Left ventricle myocardium inferior (tissue), 1 donor: ENCODE results near the gene SCAI. TPM values are rescaled to one million over a fixed set of nuclear protein-coding genes. Genes with fewer than 3 reads are reported as not detected.

Experiments used
- DNase-seq: peaks from one replicate; pipeline ENCODE4 v3.0.0-alpha.2; 2020
- H3K27ac ChIP-seq: fragments of 200-600 bp; replicated peaks from 2 replicates; pipeline ENCODE4 v1.8.0; 2021
- H3K27me3 ChIP-seq: fragments of 200-600 bp; 2 replicates; pipeline ENCODE4 v1.8.0; 2021; ENCODE audit warnings: low read depth
- H3K36me3 ChIP-seq: fragments of 200-600 bp; 2 replicates; pipeline ENCODE4 v1.8.0; 2021
- H3K4me1 ChIP-seq: fragments of 200-600 bp; 2 replicates; pipeline ENCODE4 v1.8.0; 2021
- H3K4me3 ChIP-seq: fragments of 200-600 bp; 2 replicates; pipeline ENCODE4 v1.8.0; 2021; ENCODE audit warnings: mild to moderate bottlenecking, moderate library complexity
- H3K9me3 ChIP-seq: fragments of 200-600 bp; replicated peaks from 2 replicates; pipeline ENCODE4 v1.8.0; 2021
- intact Hi-C: fragments of 100-400 bp; cut with micrococcal nuclease; formaldehyde crosslinking; loops from one replicate; pipeline ENCODE4 v1.11.0; 2022
- total RNA-seq: library from RNA; stranded (reverse); fragmentation: NEBNext Ultra II Directional; extraction: Animal tissue kit (Norgen Biotek cat#: 25700); gene quantifications from one replicate; pipeline ENCODE4 v1.2.1, GENCODE V29; 2021
- TF ChIP-seq, protein P1 (sequence below): fragments of 200-600 bp; IDR thresholded peaks from 2 replicates; pipeline ENCODE4 v1.8.0; 2021; ENCODE audit warnings: antibody characterized with exemption, mild to moderate bottlenecking, borderline replicate concordance
- donor health status: DM: no; HTN: yes; CAD: no; lungs with severe emphysema.

SCAI gene
- total RNA-seq, 1 donor from 2014 or later: 2.7 TPM

DNA sequence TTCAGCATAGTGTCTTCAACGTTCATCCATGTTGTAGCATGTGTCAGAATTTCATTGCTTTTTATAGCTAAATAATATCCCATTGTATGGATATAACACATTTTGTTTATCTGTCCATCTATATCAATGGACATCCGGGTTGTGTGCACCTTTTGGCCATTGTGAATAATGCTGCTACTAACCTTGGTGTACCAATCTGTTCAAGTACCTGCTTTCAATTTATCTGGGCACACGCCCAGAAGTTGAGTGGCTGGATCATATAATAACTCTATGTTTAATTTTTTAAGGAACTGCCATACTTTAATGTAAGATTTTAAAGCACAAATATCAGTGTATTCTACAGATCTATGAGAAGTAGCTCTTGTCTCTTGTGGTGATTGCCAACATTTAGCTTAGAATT, 43.5 kb downstream of the SCAI start:
- TF ChIP-seq, protein P1, sequence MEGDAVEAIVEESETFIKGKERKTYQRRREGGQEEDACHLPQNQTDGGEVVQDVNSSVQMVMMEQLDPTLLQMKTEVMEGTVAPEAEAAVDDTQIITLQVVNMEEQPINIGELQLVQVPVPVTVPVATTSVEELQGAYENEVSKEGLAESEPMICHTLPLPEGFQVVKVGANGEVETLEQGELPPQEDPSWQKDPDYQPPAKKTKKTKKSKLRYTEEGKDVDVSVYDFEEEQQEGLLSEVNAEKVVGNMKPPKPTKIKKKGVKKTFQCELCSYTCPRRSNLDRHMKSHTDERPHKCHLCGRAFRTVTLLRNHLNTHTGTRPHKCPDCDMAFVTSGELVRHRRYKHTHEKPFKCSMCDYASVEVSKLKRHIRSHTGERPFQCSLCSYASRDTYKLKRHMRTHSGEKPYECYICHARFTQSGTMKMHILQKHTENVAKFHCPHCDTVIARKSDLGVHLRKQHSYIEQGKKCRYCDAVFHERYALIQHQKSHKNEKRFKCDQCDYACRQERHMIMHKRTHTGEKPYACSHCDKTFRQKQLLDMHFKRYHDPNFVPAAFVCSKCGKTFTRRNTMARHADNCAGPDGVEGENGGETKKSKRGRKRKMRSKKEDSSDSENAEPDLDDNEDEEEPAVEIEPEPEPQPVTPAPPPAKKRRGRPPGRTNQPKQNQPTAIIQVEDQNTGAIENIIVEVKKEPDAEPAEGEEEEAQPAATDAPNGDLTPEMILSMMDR: no peak
- Histone ChIP-seq H3K4me3 (no peak overlapping the region), H3K4me1 (peaks cover 15% of the 10 kb centered on the region), H3K27me3 (no peaks in the 10 kb centered on the region), H3K9me3 (no peaks in the 10 kb centered on the region), H3K36me3 (no peaks in the 10 kb centered on the region), H3K27ac (no peak overlapping the region)
- intact Hi-C loops: no loop called here
- DNase-seq: no peak

DNA sequence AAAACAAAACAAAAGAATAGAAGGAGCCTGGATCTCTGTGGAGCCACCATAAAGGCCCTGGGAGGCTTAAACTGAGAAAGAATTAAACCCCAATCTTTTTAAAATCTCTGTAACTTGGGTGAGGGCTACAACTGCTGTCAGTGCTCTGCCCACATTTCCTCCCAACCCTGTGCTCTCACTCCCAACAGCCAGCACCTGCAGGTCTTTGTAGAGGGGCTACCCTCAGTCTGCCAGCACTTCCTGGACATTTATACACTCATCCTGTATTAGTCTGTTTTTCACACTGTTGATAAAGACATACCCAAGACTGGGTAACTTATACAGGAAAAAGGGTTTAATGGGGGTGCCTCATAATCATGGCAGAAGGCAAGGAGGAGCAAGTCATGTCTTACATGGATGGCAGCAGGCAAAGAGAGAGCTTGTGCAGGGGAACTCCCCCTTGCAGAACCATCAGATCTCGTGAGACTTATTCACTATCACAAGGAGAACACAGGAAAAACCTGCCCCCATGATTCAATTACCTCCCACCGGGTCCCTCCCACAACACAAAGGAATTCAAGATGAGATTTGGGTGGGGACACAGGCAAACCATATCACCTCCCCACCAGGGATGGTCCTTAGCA, 47.4 kb downstream of the SCAI start:
- H3K4me1 ChIP-seq: peaks cover 7% of the 10 kb centered on the region

DNA sequence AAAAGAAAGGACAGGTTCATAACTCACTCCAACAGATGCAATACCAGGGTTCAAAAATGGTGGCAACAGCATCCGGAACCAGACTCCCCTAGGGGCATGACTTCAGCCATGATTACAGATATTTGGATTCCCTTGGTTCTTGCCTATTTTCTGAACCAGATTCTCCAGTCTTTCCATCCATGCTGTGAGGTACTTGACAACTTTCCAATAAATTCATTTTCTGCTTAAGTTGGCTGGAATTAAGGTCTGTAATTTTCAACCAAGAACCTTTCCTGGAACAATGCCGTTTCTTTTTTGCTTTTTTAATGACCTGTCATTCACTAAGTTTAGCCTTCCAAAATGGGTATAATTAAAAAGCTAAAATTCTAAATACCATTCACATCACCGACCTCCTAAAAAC, 52.2 kb downstream of the SCAI start:
- H3K4me3 ChIP-seq: no peak overlapping the region
- H3K36me3 ChIP-seq: no peaks in the 10 kb centered on the region
- no peak for DNase-seq
- peaks cover 18% of the 10 kb centered on the region for H3K4me1 ChIP-seq
- intact Hi-C loops: no loop called here
- TF ChIP-seq, protein P1: no peak
- no peaks in the 10 kb centered on the region for H3K9me3 ChIP-seq
- no peaks in the 10 kb centered on the region for H3K27me3 ChIP-seq
- H3K27ac ChIP-seq: no peak overlapping the region

More for the DNA sequence above, 47.4 kb downstream of the SCAI start:
- no peak overlapping the region for H3K27ac ChIP-seq
- TF ChIP-seq, protein P1: no peak
- no peak for DNase-seq
- H3K27me3 ChIP-seq: no peaks in the 10 kb centered on the region
- H3K4me3 ChIP-seq: no peak overlapping the region
- intact Hi-C loops: no loop called here
- H3K9me3 ChIP-seq: no peaks in the 10 kb centered on the region
- H3K36me3 ChIP-seq: no peaks in the 10 kb centered on the region

DNA sequence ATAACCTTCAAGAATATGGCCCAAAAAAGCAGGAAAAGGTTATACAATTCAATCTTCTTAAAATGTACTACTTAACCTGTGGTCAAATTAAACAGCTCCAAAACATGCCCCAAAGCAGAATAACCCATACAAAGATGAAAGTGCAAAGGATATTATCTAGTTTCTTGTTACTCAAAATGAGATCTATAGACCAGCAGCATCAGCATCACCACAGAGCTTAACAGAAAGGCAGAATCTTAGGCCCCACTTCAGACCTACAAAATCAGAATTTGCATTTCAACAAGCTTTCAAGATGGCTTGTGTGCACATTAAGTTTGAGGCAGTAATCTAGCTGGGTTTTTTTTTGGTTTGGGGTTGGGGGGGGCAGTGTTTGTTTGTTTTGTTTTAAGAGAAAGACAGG, 54.0 kb downstream of the SCAI start:
- intact Hi-C loops: no loop called here
- TF ChIP-seq, protein P1: no peak
- H3K27ac ChIP-seq: no peak overlapping the region
- H3K27me3 ChIP-seq: no peaks in the 10 kb centered on the region
- DNase-seq: no peak
- peaks cover 23% of the 10 kb centered on the region for H3K4me1 ChIP-seq
- no peaks in the 10 kb centered on the region for H3K36me3 ChIP-seq
- H3K9me3 ChIP-seq: no peaks in the 10 kb centered on the region
- no peak overlapping the region for H3K4me3 ChIP-seq

DNA sequence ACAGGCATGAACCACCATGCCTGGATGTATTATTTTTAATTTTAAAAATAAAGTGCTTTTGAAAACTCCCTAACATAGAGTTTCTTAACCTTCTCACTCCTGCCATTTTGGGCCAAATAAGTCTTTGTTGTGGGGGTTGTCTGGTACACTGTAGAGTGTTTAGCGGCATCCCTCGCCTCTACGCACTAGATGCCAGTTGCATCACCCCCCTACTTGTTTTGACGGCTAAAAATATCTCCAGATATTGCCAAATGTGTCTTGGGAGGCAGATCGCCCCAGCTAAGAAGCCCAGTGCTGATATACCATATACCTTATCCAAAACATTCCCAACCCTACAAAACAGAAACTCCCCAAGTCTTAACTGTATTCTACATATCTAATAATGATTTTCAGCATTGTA, 54.6 kb downstream of the SCAI start:
- TF ChIP-seq, protein P1: no peak
- intact Hi-C loops: no loop called here

More for the DNA sequence above, 54.6 kb downstream of the SCAI start:
- no peak overlapping the region for H3K4me3 ChIP-seq
- no peaks in the 10 kb centered on the region for H3K36me3 ChIP-seq
- H3K9me3 ChIP-seq: no peaks in the 10 kb centered on the region
- H3K27ac ChIP-seq: no peak overlapping the region
- H3K4me1 ChIP-seq: peaks cover 23% of the 10 kb centered on the region
- DNase-seq: no peak
- H3K27me3 ChIP-seq: no peaks in the 10 kb centered on the region
